NCI-H2171 (cell line): ENCODE data around the gene GPR3.
"Not testable (repeated sequence)": the region's sequence is repeated elsewhere in the genome, so short reads cannot be mapped to it uniquely, and the experiment has no call there.

Experiments
- DNase-seq: peaks from one replicate; lab custom pipeline; 2025; lab: John Stamatoyannopoulos, UW

GPR3 gene

DNA sequence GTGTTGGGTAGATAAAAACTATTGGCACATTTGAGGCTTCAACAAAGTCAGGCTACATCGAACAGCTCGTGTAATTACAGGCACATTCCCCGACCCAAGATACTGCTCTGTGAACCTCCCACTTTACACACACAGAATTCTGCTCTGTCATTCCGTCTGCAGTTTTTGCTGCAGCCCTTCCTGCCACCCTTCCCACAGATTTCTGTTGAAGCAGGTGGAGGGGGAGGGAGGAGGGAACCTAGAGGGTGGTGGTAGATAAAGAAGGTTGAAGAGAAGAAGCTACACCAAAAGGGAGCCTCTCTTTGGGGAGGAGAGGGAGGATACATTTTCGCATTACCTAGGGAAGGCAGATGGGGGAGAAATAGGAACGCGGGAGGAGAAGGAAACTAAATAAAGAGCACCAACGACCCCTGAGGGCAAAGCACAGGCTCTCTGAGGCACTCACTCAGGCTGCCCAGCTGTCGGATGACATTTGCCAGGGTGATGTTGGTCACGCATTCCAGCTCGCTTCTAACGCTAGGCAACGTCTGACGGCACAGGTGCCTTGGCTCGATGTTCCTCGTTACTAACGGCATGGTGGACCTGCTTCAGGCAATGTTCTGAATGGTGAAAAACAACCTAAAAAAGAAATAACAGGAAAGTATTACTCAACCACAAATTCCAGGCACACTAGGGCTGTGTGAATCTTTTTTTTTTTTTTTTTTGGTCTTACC lies 36.0 kb downstream of the GPR3 start:
- peak; percentile 55 for DNase-seq

GRCh38 chr1:27429029-27429425 lies 36.6 kb downstream of the GPR3 start:
- DNase-seq, result no peak

DNA sequence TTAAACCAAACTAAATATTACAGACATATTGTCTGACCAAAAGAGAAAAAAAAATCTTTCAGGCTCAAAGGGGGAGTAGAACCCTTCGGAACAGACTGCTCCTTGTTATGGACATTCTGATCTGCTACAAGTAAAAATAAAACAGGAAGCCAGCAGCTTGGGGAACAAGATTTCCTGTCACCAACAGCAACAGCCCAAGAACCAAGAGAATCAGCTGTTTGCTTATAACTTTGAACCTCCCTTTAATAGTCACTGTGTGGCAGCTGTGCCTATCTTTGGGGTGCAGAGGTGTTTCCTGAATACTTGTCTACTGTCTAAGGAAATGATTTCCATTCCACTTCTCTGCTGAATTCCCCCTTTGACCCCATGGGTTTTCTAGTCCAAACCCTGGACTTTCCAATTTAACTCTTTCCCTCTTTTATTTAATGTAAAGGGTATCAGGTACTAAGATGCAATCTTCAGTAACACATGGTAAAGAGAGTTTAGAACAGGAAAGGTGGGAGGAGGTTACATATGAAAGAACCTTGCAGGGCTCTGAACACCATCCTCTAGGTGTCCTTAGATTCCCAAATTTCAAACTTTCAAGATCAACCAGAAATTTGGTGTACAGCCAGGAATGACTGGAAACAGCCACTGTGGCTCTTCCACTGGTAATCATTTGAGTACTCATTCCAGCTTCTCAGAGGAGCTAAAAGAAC lies 38.6 kb downstream of the GPR3 start:
- DNase-seq, result no peak

GRCh38 chr1:27431601-27431940 lies 39.1 kb downstream of the GPR3 start:
- no peak for DNase-seq

DNA sequence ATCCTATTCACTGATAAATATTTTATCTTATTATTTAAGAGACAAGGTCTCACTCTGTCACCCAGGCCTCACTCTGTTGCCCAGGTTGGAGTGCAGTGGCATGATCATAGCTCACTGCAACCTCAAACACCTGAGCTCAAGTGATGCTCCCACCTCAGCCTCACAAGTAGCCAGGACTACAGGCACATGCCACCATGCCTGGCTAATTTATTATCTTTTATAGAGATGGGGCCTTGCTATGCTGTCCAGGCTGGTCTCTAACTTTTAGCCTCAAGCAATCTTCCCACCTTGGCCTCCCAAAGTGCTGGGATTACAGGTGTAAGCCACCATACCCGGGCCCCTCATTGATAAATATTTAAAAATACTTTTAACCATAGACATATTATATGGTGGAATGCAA lies 40.3 kb downstream of the GPR3 start:
- DNase-seq, result not testable (repeated sequence)

DNA sequence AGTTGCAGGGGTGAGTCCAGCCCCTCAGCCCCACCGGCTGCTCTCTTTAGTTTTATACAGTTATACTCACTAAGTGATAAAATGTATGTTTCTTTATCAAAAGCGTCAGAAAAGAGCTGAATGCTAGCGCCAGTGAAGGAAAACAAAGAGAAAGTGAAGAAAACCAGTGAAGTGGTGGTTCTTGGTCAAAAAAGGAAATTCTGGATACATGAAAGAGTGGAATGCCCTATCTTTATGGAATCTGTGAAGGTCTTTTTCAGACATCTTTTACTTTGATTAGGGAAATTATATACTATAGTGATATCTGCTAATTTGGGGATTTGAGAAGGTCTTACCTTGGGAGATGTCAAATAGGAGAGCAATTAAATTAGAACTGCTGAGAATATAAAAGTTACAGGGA lies 41.3 kb downstream of the GPR3 start:
- no peak for DNase-seq

DNA sequence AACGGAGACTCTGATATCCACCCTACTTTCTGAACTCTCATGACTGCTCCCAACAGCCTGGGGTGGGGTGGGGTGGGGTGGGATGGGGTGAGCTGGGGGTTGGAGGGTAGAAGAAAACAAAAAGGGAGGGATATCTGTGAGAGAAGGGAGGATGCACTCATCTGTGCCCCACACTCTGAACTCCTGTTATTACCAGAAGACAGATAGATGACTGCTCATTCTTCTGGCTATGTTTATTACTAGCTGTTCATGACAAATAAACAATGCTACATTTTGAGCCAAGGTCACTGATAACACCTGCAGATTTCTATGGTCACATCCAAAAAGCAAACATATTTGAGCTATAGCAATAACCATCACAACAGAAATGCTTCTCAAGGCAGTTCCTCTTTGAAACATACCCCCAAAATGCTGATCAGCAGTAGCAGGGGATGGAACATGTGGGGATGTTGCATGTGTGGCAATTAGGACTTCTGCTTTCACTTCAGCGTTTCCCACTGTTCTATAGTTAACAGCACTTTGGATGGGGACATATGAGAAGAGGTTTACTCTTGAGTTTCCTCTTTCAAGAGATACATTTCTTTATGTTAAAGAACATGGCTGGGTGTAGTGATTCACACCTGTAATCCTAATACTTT lies 43.3 kb downstream of the GPR3 start:
- no peak for DNase-seq

- DNase-seq, result no peak
These were observed 44.1 kb downstream of the GPR3 start for GRCh38 chr1:27436204-27437159.

DNA sequence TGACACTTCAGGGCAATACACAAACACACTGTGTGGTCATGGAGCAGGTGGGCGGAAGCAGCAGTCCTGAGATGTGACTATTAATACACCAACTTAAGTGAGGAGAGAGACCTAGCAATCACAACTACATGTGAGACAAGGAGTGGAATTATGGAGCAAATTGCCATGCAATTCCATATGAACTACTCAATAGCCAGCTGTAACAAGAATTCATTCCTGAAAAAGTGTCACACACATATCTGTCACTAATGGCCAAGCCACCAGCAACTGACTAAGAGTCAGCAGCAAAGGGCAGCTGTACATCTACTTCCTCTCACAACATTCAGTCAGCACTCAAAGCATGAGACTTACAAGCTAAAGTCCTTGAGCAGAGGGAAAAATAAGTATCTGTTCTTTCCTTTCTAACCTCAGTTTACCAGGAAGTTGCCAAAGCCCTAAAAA lies 46.2 kb downstream of the GPR3 start:
- no peak for DNase-seq

GRCh38 chr1:27439150-27439549 lies 46.7 kb downstream of the GPR3 start:
- DNase-seq, result no peak

DNA sequence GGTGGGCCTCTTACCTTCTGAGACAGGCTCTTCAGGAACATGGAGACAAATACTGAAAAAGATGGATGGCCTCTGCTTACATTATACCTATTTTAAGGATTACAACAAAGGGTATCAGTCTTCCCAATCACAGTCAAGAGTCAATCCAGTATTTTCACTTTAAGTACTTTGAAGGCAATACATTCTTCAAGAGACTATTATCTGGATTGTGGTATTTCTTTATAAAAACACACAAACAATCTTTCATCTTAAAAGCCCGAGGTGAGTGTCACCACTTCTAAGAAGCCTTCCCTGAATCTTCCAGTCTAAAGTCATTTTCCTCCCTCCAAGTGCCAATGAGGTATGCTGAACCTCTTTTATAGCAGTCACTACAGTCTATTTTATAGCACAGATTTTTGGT lies 52.2 kb downstream of the GPR3 start:
- no peak for DNase-seq
